SK-N-SH treated with all-trans-retinoic acid at 6 μM for 48 hours (cell line): ENCODE data around the gene CFAP90.

Source experiments
- ATAC-seq: fragments of 200-7000 bp; cut with Tn5 transposase; 3 replicates; pipeline ENCODE4 v1.9.1; 2020; ENCODE audit warnings: mild to moderate bottlenecking, moderate library complexity
- ARNTL ChIP-seq: fragments of 450-650 bp; formaldehyde crosslinking; IDR thresholded peaks from 2 replicates; pipeline ENCODE4 v1.5.0; 2020; ENCODE audit warnings: low read depth, mild to moderate bottlenecking, moderate library complexity, borderline replicate concordance
- CSDC2 ChIP-seq: fragments of 250-450 bp; sonication (Bioruptor Pico); IDR thresholded peaks from 2 replicates; pipeline ENCODE4 v1.5.0; 2020; ENCODE audit warnings: mild to moderate bottlenecking, moderate library complexity
- ESRRG ChIP-seq: fragments of 250-450 bp; sonication (Bioruptor Pico); IDR thresholded peaks from 2 replicates; pipeline ENCODE4 v1.6.1; 2021; ENCODE audit warnings: mild to moderate bottlenecking
- GLIS3 ChIP-seq: fragments of 250-450 bp; sonication (Bioruptor Pico); IDR thresholded peaks from 2 replicates; pipeline ENCODE4 v1.5.0; 2020; ENCODE audit warnings: mild to moderate bottlenecking, moderate library complexity
- OSR1 ChIP-seq: fragments of 250-450 bp; sonication (Bioruptor Pico); IDR thresholded peaks from 2 replicates; pipeline ENCODE4 v1.8.0; 2022; ENCODE audit warnings: moderate library complexity, mild to moderate bottlenecking, inconsistent platforms
- PPARA ChIP-seq: fragments of 250-450 bp; sonication (Bioruptor Pico); IDR thresholded peaks from 2 replicates; pipeline ENCODE4 v1.5.0; 2020; ENCODE audit warnings: mild to moderate bottlenecking, borderline replicate concordance
- RARB ChIP-seq: fragments of 250-450 bp; sonication (Bioruptor Pico); IDR thresholded peaks from 2 replicates; pipeline ENCODE4 v1.8.0; 2021; ENCODE audit warnings: mild to moderate bottlenecking, moderate library complexity
- SNAI2 ChIP-seq: fragments of 250-450 bp; sonication (Bioruptor Pico); IDR thresholded peaks from 2 replicates; pipeline ENCODE4 v1.5.0; 2020; ENCODE audit warnings: mild to moderate bottlenecking, moderate library complexity
- TCF4 ChIP-seq: fragments of 250-450 bp; sonication (Bioruptor Pico); IDR thresholded peaks from 2 replicates; pipeline ENCODE4 v1.8.0; 2021; ENCODE audit warnings: mild to moderate bottlenecking, moderate library complexity, borderline replicate concordance
- ZC3H10 ChIP-seq: fragments of 250-450 bp; sonication (Bioruptor Pico); IDR thresholded peaks from 2 replicates; pipeline ENCODE4 v1.5.1; 2021; ENCODE audit warnings: mild to moderate bottlenecking, moderate library complexity
- ZFP30 ChIP-seq: fragments of 450-650 bp; formaldehyde crosslinking; IDR thresholded peaks from 2 replicates; pipeline ENCODE4 v1.5.0; 2022; ENCODE audit warnings: mild to moderate bottlenecking, moderate library complexity
- ZNF565 ChIP-seq: fragments of 450-650 bp; formaldehyde crosslinking; conservative IDR thresholded peaks from 2 replicates; pipeline ENCODE4 v1.5.0; 2020; ENCODE audit warnings: low read depth, mild to moderate bottlenecking, moderate library complexity
- ZNF70 ChIP-seq: fragments of 450-650 bp; formaldehyde crosslinking; IDR thresholded peaks from 2 replicates; pipeline ENCODE4 v1.5.0; 2020; ENCODE audit warnings: mild to moderate bottlenecking, moderate library complexity
- ZNF8 ChIP-seq: fragments of 450-650 bp; formaldehyde crosslinking; IDR thresholded peaks from 2 replicates; pipeline ENCODE4 v1.5.0; 2020; ENCODE audit warnings: mild to moderate bottlenecking, moderate library complexity
- TF ChIP-seq, protein P1 (sequence below): fragments of 250-450 bp; sonication (Bioruptor Pico); IDR thresholded peaks from 2 replicates; pipeline ENCODE4 v1.8.0; 2020; ENCODE audit warnings: mild to moderate bottlenecking, moderate library complexity, borderline replicate concordance
- TF ChIP-seq, protein P2 (sequence below): fragments of 250-450 bp; sonication (Bioruptor Pico); IDR thresholded peaks from 2 replicates; pipeline ENCODE4 v1.8.0; 2021; ENCODE audit warnings: low read depth, mild to moderate bottlenecking, moderate library complexity, borderline replicate concordance
- TF ChIP-seq, protein P3 (sequence below): fragments of 250-450 bp; sonication (Bioruptor Pico); IDR thresholded peaks from 2 replicates; pipeline ENCODE4 v1.5.1; 2020; ENCODE audit warnings: low read depth, mild to moderate bottlenecking, moderate library complexity
- TF ChIP-seq, protein P4 (sequence below): fragments of 250-450 bp; sonication (Bioruptor Pico); IDR thresholded peaks from 2 replicates; pipeline ENCODE4 v1.5.1; 2021; ENCODE audit warnings: mild to moderate bottlenecking, moderate library complexity
- TF ChIP-seq, protein P5 (sequence below): fragments of 250-450 bp; sonication (Bioruptor Pico); IDR thresholded peaks from 2 replicates; pipeline ENCODE4 v1.5.0; 2020; ENCODE audit warnings: mild to moderate bottlenecking, moderate library complexity

CFAP90 gene

DNA sequence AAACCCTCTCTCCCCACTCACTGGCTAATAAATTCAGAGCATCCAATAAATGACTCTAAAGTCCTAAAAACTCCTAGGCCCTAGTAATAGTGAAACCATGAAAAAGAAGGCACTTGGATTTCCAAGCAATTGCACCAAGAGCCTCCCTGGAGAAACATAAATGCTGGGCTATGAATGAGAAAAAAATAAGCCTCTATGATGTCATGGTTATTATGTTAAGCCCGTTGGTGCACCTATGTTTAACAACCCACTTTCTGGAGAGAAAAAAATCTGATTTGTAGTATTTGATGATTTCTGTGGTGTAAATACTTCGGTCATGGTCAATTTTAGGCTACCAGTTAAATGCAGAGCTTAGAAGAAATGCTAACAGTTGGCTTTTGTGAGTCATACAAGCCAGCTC is 8.4 kb downstream of the CFAP90 start:
- ATAC-seq: no peak
- TF ChIP-seq ZNF565 (no peak), ARNTL (no peak), ESRRG (CRISPR knock-in tag) (no peak), PPARA (CRISPR knock-in tag) (no peak), ZNF8 (CRISPR knock-in tag) (no peak), ZNF70 (no peak), SNAI2 (CRISPR knock-in tag) (no peak), OSR1 (CRISPR knock-in tag) (no peak), ZC3H10 (CRISPR knock-in tag) (no peak), GLIS3 (CRISPR knock-in tag) (no peak), RARB (CRISPR knock-in tag) (no peak)
- TF ChIP-seq, protein P1, sequence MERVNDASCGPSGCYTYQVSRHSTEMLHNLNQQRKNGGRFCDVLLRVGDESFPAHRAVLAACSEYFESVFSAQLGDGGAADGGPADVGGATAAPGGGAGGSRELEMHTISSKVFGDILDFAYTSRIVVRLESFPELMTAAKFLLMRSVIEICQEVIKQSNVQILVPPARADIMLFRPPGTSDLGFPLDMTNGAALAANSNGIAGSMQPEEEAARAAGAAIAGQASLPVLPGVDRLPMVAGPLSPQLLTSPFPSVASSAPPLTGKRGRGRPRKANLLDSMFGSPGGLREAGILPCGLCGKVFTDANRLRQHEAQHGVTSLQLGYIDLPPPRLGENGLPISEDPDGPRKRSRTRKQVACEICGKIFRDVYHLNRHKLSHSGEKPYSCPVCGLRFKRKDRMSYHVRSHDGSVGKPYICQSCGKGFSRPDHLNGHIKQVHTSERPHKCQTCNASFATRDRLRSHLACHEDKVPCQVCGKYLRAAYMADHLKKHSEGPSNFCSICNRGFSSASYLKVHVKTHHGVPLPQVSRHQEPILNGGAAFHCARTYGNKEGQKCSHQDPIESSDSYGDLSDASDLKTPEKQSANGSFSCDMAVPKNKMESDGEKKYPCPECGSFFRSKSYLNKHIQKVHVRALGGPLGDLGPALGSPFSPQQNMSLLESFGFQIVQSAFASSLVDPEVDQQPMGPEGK (CRISPR knock-in tag): no peak

DNA sequence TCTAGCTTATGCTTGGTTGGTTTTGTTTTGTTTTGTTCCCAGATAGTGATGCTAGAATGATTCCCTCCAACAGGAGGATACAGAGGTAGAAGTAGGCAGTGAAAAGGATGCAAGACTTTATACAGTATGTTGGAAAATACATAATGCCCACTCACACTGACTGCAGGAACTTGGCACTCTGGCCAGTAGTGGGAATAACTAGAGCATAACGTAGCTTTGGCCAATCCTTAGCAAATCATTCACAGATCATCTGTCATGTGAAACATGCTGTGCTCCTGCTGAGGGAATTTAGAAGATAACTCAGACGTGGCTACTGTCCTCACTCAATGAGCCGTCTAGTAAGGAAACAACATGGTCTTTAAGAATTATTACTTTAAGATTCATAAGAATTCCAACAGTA is 13.5 kb downstream of the CFAP90 start:
- ATAC-seq: no peak

DNA sequence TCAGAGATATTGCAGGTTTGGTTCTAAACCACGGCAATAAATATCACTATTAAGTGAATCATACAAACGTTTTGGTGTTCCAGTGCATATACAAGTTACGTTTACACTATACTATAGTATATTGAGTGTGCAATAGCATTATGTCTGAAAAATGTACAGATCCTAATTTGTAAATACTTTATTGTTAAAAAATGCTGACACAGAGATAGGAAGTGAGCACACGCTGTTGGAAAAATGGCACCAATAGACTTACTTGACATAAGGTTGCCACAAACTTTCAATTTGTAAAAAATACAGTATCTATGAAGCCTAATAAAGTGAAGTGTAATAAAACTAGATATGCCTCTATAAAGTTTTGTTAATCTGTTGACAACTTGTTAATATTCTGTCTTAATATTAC is 16.0 kb downstream of the CFAP90 start:
- TF ChIP-seq CSDC2 (CRISPR knock-in tag) (no peak), ZFP30 (no peak), RARB (CRISPR knock-in tag) (no peak), ZNF70 (no peak), ZNF565 (no peak), ZNF8 (CRISPR knock-in tag) (no peak)
- no peak for ATAC-seq

More for the DNA sequence above, 13.5 kb downstream of the CFAP90 start:
- TF ChIP-seq, protein P2, sequence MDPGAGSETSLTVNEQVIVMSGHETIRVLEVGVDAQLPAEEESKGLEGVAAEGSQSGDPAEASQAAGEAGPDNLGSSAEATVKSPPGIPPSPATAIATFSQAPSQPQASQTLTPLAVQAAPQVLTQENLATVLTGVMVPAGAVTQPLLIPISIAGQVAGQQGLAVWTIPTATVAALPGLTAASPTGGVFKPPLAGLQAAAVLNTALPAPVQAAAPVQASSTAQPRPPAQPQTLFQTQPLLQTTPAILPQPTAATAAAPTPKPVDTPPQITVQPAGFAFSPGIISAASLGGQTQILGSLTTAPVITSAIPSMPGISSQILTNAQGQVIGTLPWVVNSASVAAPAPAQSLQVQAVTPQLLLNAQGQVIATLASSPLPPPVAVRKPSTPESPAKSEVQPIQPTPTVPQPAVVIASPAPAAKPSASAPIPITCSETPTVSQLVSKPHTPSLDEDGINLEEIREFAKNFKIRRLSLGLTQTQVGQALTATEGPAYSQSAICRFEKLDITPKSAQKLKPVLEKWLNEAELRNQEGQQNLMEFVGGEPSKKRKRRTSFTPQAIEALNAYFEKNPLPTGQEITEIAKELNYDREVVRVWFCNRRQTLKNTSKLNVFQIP (CRISPR knock-in tag): no peak
- TF ChIP-seq, protein P3, sequence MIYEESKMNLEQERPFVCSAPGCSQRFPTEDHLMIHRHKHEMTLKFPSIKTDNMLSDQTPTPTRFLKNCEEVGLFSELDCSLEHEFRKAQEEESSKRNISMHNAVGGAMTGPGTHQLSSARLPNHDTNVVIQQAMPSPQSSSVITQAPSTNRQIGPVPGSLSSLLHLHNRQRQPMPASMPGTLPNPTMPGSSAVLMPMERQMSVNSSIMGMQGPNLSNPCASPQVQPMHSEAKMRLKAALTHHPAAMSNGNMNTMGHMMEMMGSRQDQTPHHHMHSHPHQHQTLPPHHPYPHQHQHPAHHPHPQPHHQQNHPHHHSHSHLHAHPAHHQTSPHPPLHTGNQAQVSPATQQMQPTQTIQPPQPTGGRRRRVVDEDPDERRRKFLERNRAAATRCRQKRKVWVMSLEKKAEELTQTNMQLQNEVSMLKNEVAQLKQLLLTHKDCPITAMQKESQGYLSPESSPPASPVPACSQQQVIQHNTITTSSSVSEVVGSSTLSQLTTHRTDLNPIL (CRISPR knock-in tag): no peak
- TF ChIP-seq TCF4 (CRISPR knock-in tag): no peak
- TF ChIP-seq GLIS3 (CRISPR knock-in tag): no peak
- no peak for TF ChIP-seq ARNTL
- no peak for TF ChIP-seq ZNF8 (CRISPR knock-in tag)
- TF ChIP-seq, protein P4, sequence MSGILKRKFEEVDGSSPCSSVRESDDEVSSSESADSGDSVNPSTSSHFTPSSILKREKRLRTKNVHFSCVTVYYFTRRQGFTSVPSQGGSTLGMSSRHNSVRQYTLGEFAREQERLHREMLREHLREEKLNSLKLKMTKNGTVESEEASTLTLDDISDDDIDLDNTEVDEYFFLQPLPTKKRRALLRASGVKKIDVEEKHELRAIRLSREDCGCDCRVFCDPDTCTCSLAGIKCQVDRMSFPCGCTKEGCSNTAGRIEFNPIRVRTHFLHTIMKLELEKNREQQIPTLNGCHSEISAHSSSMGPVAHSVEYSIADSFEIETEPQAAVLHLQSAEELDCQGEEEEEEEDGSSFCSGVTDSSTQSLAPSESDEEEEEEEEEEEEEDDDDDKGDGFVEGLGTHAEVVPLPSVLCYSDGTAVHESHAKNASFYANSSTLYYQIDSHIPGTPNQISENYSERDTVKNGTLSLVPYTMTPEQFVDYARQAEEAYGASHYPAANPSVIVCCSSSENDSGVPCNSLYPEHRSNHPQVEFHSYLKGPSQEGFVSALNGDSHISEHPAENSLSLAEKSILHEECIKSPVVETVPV (CRISPR knock-in tag): no peak
- TF ChIP-seq, protein P1 (CRISPR knock-in tag): no peak
- no peak for TF ChIP-seq ZNF70
- no peak for TF ChIP-seq ZNF565
- TF ChIP-seq ZFP30: no peak
- TF ChIP-seq OSR1 (CRISPR knock-in tag): no peak

DNA sequence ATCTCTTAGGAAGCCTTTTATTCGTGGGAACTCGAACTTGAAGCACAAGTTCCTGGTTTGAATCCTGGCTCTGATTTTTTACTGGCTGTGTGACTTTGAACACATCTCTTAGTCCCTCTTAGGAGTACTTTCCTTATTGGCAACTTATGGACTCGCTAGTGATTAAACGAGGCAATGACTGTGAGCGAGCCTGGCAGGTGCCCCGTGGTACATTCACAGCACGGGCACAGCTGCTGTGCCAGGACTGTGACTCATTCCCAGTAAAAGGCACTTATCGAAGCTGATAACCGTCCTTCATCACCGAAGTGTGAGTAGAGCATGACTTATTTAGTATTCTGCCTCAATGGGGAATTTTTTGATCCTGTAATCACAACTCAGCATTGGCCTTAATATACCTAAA is 22.7 kb downstream of the CFAP90 start:
- TF ChIP-seq RARB (CRISPR knock-in tag) (no peak), CSDC2 (CRISPR knock-in tag) (no peak), ZNF8 (CRISPR knock-in tag) (no peak), ZNF565 (no peak), OSR1 (CRISPR knock-in tag) (no peak), ZNF70 (no peak), ZFP30 (no peak), TCF4 (CRISPR knock-in tag) (no peak), SNAI2 (CRISPR knock-in tag) (no peak)
- TF ChIP-seq, protein P3 (CRISPR knock-in tag): no peak
- TF ChIP-seq, protein P5, sequence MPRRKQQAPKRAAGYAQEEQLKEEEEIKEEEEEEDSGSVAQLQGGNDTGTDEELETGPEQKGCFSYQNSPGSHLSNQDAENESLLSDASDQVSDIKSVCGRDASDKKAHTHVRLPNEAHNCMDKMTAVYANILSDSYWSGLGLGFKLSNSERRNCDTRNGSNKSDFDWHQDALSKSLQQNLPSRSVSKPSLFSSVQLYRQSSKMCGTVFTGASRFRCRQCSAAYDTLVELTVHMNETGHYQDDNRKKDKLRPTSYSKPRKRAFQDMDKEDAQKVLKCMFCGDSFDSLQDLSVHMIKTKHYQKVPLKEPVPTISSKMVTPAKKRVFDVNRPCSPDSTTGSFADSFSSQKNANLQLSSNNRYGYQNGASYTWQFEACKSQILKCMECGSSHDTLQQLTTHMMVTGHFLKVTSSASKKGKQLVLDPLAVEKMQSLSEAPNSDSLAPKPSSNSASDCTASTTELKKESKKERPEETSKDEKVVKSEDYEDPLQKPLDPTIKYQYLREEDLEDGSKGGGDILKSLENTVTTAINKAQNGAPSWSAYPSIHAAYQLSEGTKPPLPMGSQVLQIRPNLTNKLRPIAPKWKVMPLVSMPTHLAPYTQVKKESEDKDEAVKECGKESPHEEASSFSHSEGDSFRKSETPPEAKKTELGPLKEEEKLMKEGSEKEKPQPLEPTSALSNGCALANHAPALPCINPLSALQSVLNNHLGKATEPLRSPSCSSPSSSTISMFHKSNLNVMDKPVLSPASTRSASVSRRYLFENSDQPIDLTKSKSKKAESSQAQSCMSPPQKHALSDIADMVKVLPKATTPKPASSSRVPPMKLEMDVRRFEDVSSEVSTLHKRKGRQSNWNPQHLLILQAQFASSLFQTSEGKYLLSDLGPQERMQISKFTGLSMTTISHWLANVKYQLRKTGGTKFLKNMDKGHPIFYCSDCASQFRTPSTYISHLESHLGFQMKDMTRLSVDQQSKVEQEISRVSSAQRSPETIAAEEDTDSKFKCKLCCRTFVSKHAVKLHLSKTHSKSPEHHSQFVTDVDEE (CRISPR knock-in tag): no peak
- TF ChIP-seq, protein P4 (CRISPR knock-in tag): no peak
- no peak for ATAC-seq
